Breast epithelium (tissue), 4 donors: Measurements from ENCODE around the gene FOLR2. TPM values are rescaled to one million over a fixed set of nuclear protein-coding genes. Genes with fewer than 3 reads are reported as not detected.

Experiments used
- DNase-seq, 2 donors: peaks; one replicate each; pipeline ENCODE4 v3.0.0-alpha.2; 2019; ENCODE audit warnings: low spot score in 2 of 2
- H3K27ac ChIP-seq, 2 donors: fragments of 200-600 bp; sonication (generic) in 1 of 2; one replicate each; pipeline ENCODE4 v1.5.1; 2016 to 2019; ENCODE audit warnings: mild to moderate bottlenecking in 1 of 2
- H3K27me3 ChIP-seq, 2 donors: fragments of 200-600 bp; sonication (generic) in 1 of 2; one replicate each; pipeline versions ENCODE4 v1.5.1 to v1.6.0; 2017 to 2019; ENCODE audit warnings: control low read depth in 1 of 2, mild to moderate bottlenecking in 1 of 2
- H3K36me3 ChIP-seq: fragments of 200-600 bp; one replicate; pipeline ENCODE4 v1.5.1; 2019
- H3K4me1 ChIP-seq, 2 donors: fragments of 200-600 bp; sonication (generic); one replicate each; pipeline ENCODE4 v1.5.1; 2016 to 2019; ENCODE audit warnings: control low read depth in 1 of 2
- H3K4me3 ChIP-seq, 3 donors: fragments of 200-600 bp; sonication (generic); 1 replicate in 2 of 3; 2 replicates in 1 of 3; pipeline ENCODE4 v1.5.1; 2016 to 2019; ENCODE audit warnings: mild to moderate bottlenecking in 3 of 3, moderate library complexity in 2 of 3
- H3K9me3 ChIP-seq, 2 donors: fragments of 200-600 bp; sonication (generic) in 1 of 2; one replicate each; pipeline ENCODE4 v1.5.1; 2016 to 2019; ENCODE audit warnings: control low read depth in 1 of 2
- CTCF ChIP-seq, 3 donors: fragments of 450-650 bp; IDR thresholded peaks; one replicate each; pipeline ENCODE4 v1.5.1; 2016 to 2017; ENCODE audit warnings: antibody characterized with exemption in 3 of 3, mild to moderate bottlenecking in 3 of 3, moderate library complexity in 3 of 3
- POLR2A ChIP-seq: fragments of 450-650 bp; IDR thresholded peaks from one replicate; pipeline ENCODE4 v1.6.1; 2016; ENCODE audit warnings: antibody characterized with exemption, mild to moderate bottlenecking, moderate library complexity
- POLR2AphosphoS5 ChIP-seq, 3 donors: sonication (generic); formaldehyde crosslinking; IDR thresholded peaks; one replicate each; pipeline ENCODE4 v1.6.1; 2017; ENCODE audit warnings: antibody characterized with exemption in 3 of 3
- intact Hi-C: fragments of 100-400 bp; cut with DNase I; formaldehyde crosslinking; loops from one replicate; pipeline ENCODE4 v1.15.1; 2023; ENCODE audit warnings: low total_unique reads
- total RNA-seq, 3 donors: library from RNA; depleted of rRNA; stranded (reverse); fragments of >200 nt; gene quantifications; one replicate each; pipeline ENCODE4 v1.1.0, GENCODE V29; 2016

The FOLR2 gene
- total RNA-seq, 3 donors from 2014 or later = 5.2 to 143 (median 16.7) TPM

- no peaks in the 10 kb centered on the region for H3K9me3 ChIP-seq
- no peaks in the 10 kb centered on the region for H3K36me3 ChIP-seq
- no peak overlapping the region for H3K4me3 ChIP-seq
- intact Hi-C loops = loop anchor here (10.0 kb wide), 1 partner anchor 223 kb away; no protein-coding TSS in a partner anchor
- no peak for TF ChIP-seq POLR2AphosphoS5 (IDR thresholded peaks at IDR 0.05)
- TF ChIP-seq CTCF (IDR thresholded peaks at IDR 0.05) = no peak
- no peak for TF ChIP-seq POLR2A
- no peak for DNase-seq
- peaks cover 6 to 26% of the 10 kb centered on the region in 2 donors for H3K27me3 ChIP-seq
- H3K27ac ChIP-seq = no peak overlapping the region
- H3K4me1 ChIP-seq = peaks cover 0 to 4% of the 10 kb centered on the region in 2 donors
Observed at GRCh38 chr11:72247584-72247983, 31.0 kb downstream of the FOLR2 start.

GRCh38 chr11:72249961-72250360, 33.4 kb downstream of the FOLR2 start:
- no peak overlapping the region for H3K27ac ChIP-seq
- intact Hi-C loops = loop anchor here (10.0 kb wide), 1 partner anchor 225 kb away; no protein-coding TSS in a partner anchor

GRCh38 chr11:72250661-72251464, 34.3 kb downstream of the FOLR2 start:
- H3K4me3 ChIP-seq = no peak overlapping the region
- H3K9me3 ChIP-seq = no peaks in the 10 kb centered on the region
- no peaks in the 10 kb centered on the region for H3K27me3 ChIP-seq
- no peaks in the 10 kb centered on the region for H3K36me3 ChIP-seq
- H3K27ac ChIP-seq = no peak overlapping the region
- no peak for TF ChIP-seq CTCF (IDR thresholded peaks at IDR 0.05)
- TF ChIP-seq POLR2A = no peak
- TF ChIP-seq POLR2AphosphoS5 (IDR thresholded peaks at IDR 0.05) = no peak
- no peak for DNase-seq
- intact Hi-C loops = no loop called here
- H3K4me1 ChIP-seq = no peaks in the 10 kb centered on the region

More at GRCh38 chr11:72249961-72250360, 33.4 kb downstream of the FOLR2 start:
- no peaks in the 10 kb centered on the region for H3K4me1 ChIP-seq
- DNase-seq = no peak
- no peak overlapping the region for H3K4me3 ChIP-seq
- H3K36me3 ChIP-seq = no peaks in the 10 kb centered on the region
- peaks cover 0 to 2% of the 10 kb centered on the region in 2 donors for H3K27me3 ChIP-seq
- no peaks in the 10 kb centered on the region for H3K9me3 ChIP-seq
- TF ChIP-seq POLR2A (no peak), POLR2AphosphoS5 (IDR thresholded peaks at IDR 0.05) (no peak), CTCF (IDR thresholded peaks at IDR 0.05) (no peak)

- H3K4me3 ChIP-seq = no peak overlapping the region
- H3K9me3 ChIP-seq = no peaks in the 10 kb centered on the region
- no peaks in the 10 kb centered on the region for H3K36me3 ChIP-seq
- intact Hi-C loops = no loop called here
- no peak overlapping the region for H3K27ac ChIP-seq
- DNase-seq = no peak
- TF ChIP-seq CTCF (IDR thresholded peaks at IDR 0.05) (no peak), POLR2AphosphoS5 (IDR thresholded peaks at IDR 0.05) (no peak), POLR2A (no peak)
- no peaks in the 10 kb centered on the region for H3K27me3 ChIP-seq
- H3K4me1 ChIP-seq = no peaks in the 10 kb centered on the region
Observed at GRCh38 chr11:72251614-72252013, 35.0 kb downstream of the FOLR2 start.

- TF ChIP-seq CTCF (IDR thresholded peaks at IDR 0.05) (no peak), POLR2AphosphoS5 (IDR thresholded peaks at IDR 0.05) (no peak), POLR2A (no peak)
- DNase-seq = no peak
- Histone ChIP-seq H3K27ac (no peak overlapping the region), H3K36me3 (no peaks in the 10 kb centered on the region), H3K9me3 (no peaks in the 10 kb centered on the region), H3K4me1 (no peaks in the 10 kb centered on the region), H3K4me3 (no peak overlapping the region), H3K27me3 (no peaks in the 10 kb centered on the region)
- intact Hi-C loops = no loop called here
Observed at GRCh38 chr11:72253392-72253791, 36.8 kb downstream of the FOLR2 start.
